Muscle layer of colon (tissue), 2 donors: Measurements from ENCODE around the gene TEKT2.

ENCODE experiments used
- H3K27ac ChIP-seq: one replicate; pipeline ENCODE4 v1.7.0; 2013; ENCODE audit warnings: low read depth, mild to moderate bottlenecking, low read length, moderate library complexity
- H3K27me3 ChIP-seq, 2 donors: one replicate each; pipeline ENCODE4 v1.7.0; 2013; ENCODE audit warnings: low read length in 2 of 2, mild to moderate bottlenecking in 2 of 2; ENCODE audit not compliant: insufficient read depth in 2 of 2, control insufficient read depth in 1 of 2
- H3K36me3 ChIP-seq: one replicate; pipeline ENCODE4 v1.7.0; 2013; ENCODE audit warnings: mild to moderate bottlenecking, low read length; ENCODE audit not compliant: insufficient read depth
- H3K4me1 ChIP-seq: one replicate; pipeline ENCODE4 v1.7.0; 2013; ENCODE audit warnings: mild to moderate bottlenecking, low read length; ENCODE audit not compliant: insufficient read depth
- H3K4me3 ChIP-seq, 2 donors: one replicate each; pipeline ENCODE4 v1.7.0; 2013; ENCODE audit warnings: low read length in 2 of 2, low read depth in 1 of 2, mild to moderate bottlenecking in 1 of 2, moderate library complexity in 1 of 2
- H3K9ac ChIP-seq: one replicate; pipeline ENCODE4 v1.7.0; 2013; ENCODE audit warnings: low read length
- H3K9me3 ChIP-seq: one replicate; pipeline ENCODE4 v1.7.0; 2013; ENCODE audit warnings: mild to moderate bottlenecking, low read length
- donor health status: abdominal sarcoma.
- donor health status: Adenocarcinoma of cecum.

Gene TEKT2

GRCh38 chr1:36125129-36125991, 41.5 kb downstream of the TEKT2 start, which contains the start of gene COL8A2:
Gene COL8A2, minus strand, starts transcription at chr1:36125222. Its CDS starts 24,980 bp downstream, at chr1:36100242.
- H3K9ac ChIP-seq = no peak within 1 kb of the TSS
- no peaks in the 10 kb centered on the region for H3K4me1 ChIP-seq
- no peaks in the 10 kb centered on the region for H3K27me3 ChIP-seq
- H3K36me3 ChIP-seq = no peaks in the 10 kb centered on the region
- H3K9me3 ChIP-seq = no peaks in the 10 kb centered on the region
- H3K27ac ChIP-seq = no peak within 1 kb of the TSS
- H3K4me3 ChIP-seq = peak within 1 kb of the TSS; percentile 45 to 57

- Histone ChIP-seq H3K27ac (no peak overlapping the region), H3K9ac (no peak overlapping the region)
Measured at GRCh38 chr1:36126005-36126716, 42.3 kb downstream of the TEKT2 start.

GRCh38 chr1:36126797-36127500, 43.1 kb downstream of the TEKT2 start:
- no peak overlapping the region for H3K27ac ChIP-seq
- H3K36me3 ChIP-seq = no peaks in the 10 kb centered on the region
- no peaks in the 10 kb centered on the region for H3K4me1 ChIP-seq
- no peak overlapping the region for H3K9ac ChIP-seq
- H3K4me3 ChIP-seq = no peak overlapping the region
- H3K9me3 ChIP-seq = no peaks in the 10 kb centered on the region
- no peaks in the 10 kb centered on the region for H3K27me3 ChIP-seq

More at GRCh38 chr1:36126005-36126716, 42.3 kb downstream of the TEKT2 start:
- no peaks in the 10 kb centered on the region for H3K36me3 ChIP-seq
- no peak overlapping the region for H3K4me3 ChIP-seq
- H3K9me3 ChIP-seq = no peaks in the 10 kb centered on the region
- no peaks in the 10 kb centered on the region for H3K4me1 ChIP-seq
- no peaks in the 10 kb centered on the region for H3K27me3 ChIP-seq

GRCh38 chr1:36128126-36128904, 44.4 kb downstream of the TEKT2 start:
- H3K4me3 ChIP-seq = no peak overlapping the region
- no peaks in the 10 kb centered on the region for H3K9me3 ChIP-seq
- no peak overlapping the region for H3K27ac ChIP-seq
- H3K4me1 ChIP-seq = peaks cover 3% of the 10 kb centered on the region
- H3K9ac ChIP-seq = no peak overlapping the region
- H3K36me3 ChIP-seq = no peaks in the 10 kb centered on the region
- H3K27me3 ChIP-seq = no peaks in the 10 kb centered on the region

- H3K4me3 ChIP-seq = no peak overlapping the region
- H3K36me3 ChIP-seq = no peaks in the 10 kb centered on the region
- H3K4me1 ChIP-seq = peaks cover 8% of the 10 kb centered on the region
- no peaks in the 10 kb centered on the region for H3K9me3 ChIP-seq
- no peak overlapping the region for H3K27ac ChIP-seq
- H3K9ac ChIP-seq = no peak overlapping the region
- no peaks in the 10 kb centered on the region for H3K27me3 ChIP-seq
Measured at GRCh38 chr1:36128905-36129206, 45.0 kb downstream of the TEKT2 start.

- H3K36me3 ChIP-seq = peaks cover 9% of the 10 kb centered on the region
- H3K27me3 ChIP-seq = no peaks in the 10 kb centered on the region
- H3K4me3 ChIP-seq = no peak overlapping the region
- H3K9me3 ChIP-seq = no peaks in the 10 kb centered on the region
- no peak overlapping the region for H3K27ac ChIP-seq
- no peak overlapping the region for H3K9ac ChIP-seq
- H3K4me1 ChIP-seq = peaks cover 39% of the 10 kb centered on the region
Measured at GRCh38 chr1:36132029-36132428, 48.1 kb downstream of the TEKT2 start.

GRCh38 chr1:36133484-36133883, 49.6 kb downstream of the TEKT2 start:
- no peaks in the 10 kb centered on the region for H3K27me3 ChIP-seq
- no peaks in the 10 kb centered on the region for H3K9me3 ChIP-seq
- peaks cover 39% of the 10 kb centered on the region for H3K4me1 ChIP-seq
- H3K27ac ChIP-seq = no peak overlapping the region
- no peak overlapping the region for H3K4me3 ChIP-seq
- H3K36me3 ChIP-seq = peaks cover 23% of the 10 kb centered on the region
- no peak overlapping the region for H3K9ac ChIP-seq

GRCh38 chr1:36134031-36134430, 50.1 kb downstream of the TEKT2 start:
- Histone ChIP-seq H3K36me3 (peaks cover 25% of the 10 kb centered on the region), H3K27me3 (no peaks in the 10 kb centered on the region), H3K4me1 (peaks cover 39% of the 10 kb centered on the region), H3K4me3 (no peak overlapping the region), H3K9me3 (no peaks in the 10 kb centered on the region), H3K9ac (no peak overlapping the region), H3K27ac (no peak overlapping the region)

- Histone ChIP-seq H3K4me3 (no peak overlapping the region), H3K27ac (peak overlapping the region; percentile 65), H3K36me3 (peaks cover 31% of the 10 kb centered on the region), H3K9me3 (no peaks in the 10 kb centered on the region), H3K4me1 (peaks cover 43% of the 10 kb centered on the region), H3K27me3 (no peaks in the 10 kb centered on the region), H3K9ac (no peak overlapping the region)
Measured at GRCh38 chr1:36134505-36135329, 50.8 kb downstream of the TEKT2 start.

GRCh38 chr1:36135330-36135667, 51.4 kb downstream of the TEKT2 start:
- H3K36me3 ChIP-seq = peaks cover 33% of the 10 kb centered on the region
- H3K27me3 ChIP-seq = no peaks in the 10 kb centered on the region
- no peak overlapping the region for H3K9ac ChIP-seq
- H3K4me3 ChIP-seq = no peak overlapping the region
- peak overlapping the region; percentile 65 for H3K27ac ChIP-seq
- H3K4me1 ChIP-seq = peaks cover 49% of the 10 kb centered on the region
- no peaks in the 10 kb centered on the region for H3K9me3 ChIP-seq
